Breast epithelium (tissue), 3 donors: ENCODE data around the gene CNN1.

Experiments
- POLR2A ChIP-seq: fragments of 450-650 bp; IDR thresholded peaks from one replicate; pipeline ENCODE4 v1.6.1; 2016; ENCODE audit warnings: antibody characterized with exemption, mild to moderate bottlenecking, moderate library complexity
- POLR2AphosphoS5 ChIP-seq, 3 donors: sonication (generic); formaldehyde crosslinking; IDR thresholded peaks; one replicate each; pipeline ENCODE4 v1.6.1; 2017; ENCODE audit warnings: antibody characterized with exemption in 3 of 3
- TF ChIP-seq, protein P1 (sequence below), 3 donors: fragments of 450-650 bp; IDR thresholded peaks; one replicate each; pipeline ENCODE4 v1.5.1; 2016 to 2017; ENCODE audit warnings: antibody characterized with exemption in 3 of 3, mild to moderate bottlenecking in 3 of 3, moderate library complexity in 3 of 3

DNA sequence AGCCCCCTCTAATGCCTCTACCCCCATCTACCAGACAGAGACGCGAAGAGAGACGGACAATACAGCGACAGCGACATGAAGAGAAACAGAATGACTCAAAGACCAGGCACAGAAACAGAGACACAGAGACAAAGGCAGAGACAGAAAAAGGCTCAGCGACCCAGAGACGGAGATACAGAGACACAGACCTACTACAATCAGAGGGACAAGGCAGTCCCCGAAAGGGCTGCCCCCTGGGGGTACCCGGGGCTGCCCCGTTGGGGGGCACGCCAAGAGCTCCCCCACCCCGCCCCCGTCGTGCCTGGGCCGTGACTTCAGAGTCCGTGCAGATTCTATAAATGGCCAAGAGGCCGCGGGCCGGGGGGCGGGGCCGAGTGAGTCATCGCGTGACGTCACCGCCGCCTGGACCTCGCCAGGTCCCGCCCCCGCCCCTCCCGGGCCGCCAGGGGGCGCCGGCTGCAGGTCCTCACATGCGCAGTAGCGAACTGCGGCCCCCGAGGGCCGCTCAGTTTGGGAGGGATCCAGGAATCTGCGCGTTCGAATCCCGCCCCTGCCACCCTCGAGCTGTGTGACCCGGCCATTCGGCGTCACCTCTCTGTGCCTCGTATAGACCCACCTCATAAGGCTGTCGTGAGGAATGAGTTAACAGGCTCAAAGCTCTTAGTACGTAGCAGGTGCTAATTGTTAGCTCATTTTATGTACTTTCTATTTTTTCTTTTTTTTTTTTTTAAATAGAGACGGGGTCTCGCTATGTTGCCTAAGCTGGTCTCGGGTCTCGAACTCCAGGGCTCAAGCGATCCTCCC, 2.7 kb upstream of the CNN1 start:
- TF ChIP-seq POLR2A (no peak), POLR2AphosphoS5 (IDR thresholded peaks at IDR 0.05) (peak; percentile 38 to 65 (median 42))
- TF ChIP-seq, protein P1, sequence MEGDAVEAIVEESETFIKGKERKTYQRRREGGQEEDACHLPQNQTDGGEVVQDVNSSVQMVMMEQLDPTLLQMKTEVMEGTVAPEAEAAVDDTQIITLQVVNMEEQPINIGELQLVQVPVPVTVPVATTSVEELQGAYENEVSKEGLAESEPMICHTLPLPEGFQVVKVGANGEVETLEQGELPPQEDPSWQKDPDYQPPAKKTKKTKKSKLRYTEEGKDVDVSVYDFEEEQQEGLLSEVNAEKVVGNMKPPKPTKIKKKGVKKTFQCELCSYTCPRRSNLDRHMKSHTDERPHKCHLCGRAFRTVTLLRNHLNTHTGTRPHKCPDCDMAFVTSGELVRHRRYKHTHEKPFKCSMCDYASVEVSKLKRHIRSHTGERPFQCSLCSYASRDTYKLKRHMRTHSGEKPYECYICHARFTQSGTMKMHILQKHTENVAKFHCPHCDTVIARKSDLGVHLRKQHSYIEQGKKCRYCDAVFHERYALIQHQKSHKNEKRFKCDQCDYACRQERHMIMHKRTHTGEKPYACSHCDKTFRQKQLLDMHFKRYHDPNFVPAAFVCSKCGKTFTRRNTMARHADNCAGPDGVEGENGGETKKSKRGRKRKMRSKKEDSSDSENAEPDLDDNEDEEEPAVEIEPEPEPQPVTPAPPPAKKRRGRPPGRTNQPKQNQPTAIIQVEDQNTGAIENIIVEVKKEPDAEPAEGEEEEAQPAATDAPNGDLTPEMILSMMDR (IDR thresholded peaks at IDR 0.05): peak; percentile 61 to 83 (median 80)
